LNCaP clone FGC (cell line): Measurements from ENCODE around the gene SH3YL1.

Experiments
- DNase-seq: peaks from one replicate; pipeline ENCODE4 v3.0.0-alpha.2; 2011; ENCODE audit warnings: low read depth
- H3K4me3 ChIP-seq: 2 replicates; pipeline ENCODE4 v1.5.1; 2011; ENCODE audit warnings: mild to moderate bottlenecking, low read depth, low read length, control low read depth
- TF ChIP-seq, protein P1 (sequence below): IDR thresholded peaks from 2 replicates; pipeline ENCODE4 v1.5.1; 2012; ENCODE audit warnings: mild to moderate bottlenecking; ENCODE audit not compliant: control insufficient read depth, insufficient read depth; ENCODE audit errors: extremely low read depth

SH3YL1 gene

GRCh38 chr2:201648-202433, 62.0 kb downstream of the SH3YL1 start:
- H3K4me3 ChIP-seq, result no peak overlapping the region
- no peak for DNase-seq
- TF ChIP-seq, protein P1, sequence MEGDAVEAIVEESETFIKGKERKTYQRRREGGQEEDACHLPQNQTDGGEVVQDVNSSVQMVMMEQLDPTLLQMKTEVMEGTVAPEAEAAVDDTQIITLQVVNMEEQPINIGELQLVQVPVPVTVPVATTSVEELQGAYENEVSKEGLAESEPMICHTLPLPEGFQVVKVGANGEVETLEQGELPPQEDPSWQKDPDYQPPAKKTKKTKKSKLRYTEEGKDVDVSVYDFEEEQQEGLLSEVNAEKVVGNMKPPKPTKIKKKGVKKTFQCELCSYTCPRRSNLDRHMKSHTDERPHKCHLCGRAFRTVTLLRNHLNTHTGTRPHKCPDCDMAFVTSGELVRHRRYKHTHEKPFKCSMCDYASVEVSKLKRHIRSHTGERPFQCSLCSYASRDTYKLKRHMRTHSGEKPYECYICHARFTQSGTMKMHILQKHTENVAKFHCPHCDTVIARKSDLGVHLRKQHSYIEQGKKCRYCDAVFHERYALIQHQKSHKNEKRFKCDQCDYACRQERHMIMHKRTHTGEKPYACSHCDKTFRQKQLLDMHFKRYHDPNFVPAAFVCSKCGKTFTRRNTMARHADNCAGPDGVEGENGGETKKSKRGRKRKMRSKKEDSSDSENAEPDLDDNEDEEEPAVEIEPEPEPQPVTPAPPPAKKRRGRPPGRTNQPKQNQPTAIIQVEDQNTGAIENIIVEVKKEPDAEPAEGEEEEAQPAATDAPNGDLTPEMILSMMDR, result no peak

DNA sequence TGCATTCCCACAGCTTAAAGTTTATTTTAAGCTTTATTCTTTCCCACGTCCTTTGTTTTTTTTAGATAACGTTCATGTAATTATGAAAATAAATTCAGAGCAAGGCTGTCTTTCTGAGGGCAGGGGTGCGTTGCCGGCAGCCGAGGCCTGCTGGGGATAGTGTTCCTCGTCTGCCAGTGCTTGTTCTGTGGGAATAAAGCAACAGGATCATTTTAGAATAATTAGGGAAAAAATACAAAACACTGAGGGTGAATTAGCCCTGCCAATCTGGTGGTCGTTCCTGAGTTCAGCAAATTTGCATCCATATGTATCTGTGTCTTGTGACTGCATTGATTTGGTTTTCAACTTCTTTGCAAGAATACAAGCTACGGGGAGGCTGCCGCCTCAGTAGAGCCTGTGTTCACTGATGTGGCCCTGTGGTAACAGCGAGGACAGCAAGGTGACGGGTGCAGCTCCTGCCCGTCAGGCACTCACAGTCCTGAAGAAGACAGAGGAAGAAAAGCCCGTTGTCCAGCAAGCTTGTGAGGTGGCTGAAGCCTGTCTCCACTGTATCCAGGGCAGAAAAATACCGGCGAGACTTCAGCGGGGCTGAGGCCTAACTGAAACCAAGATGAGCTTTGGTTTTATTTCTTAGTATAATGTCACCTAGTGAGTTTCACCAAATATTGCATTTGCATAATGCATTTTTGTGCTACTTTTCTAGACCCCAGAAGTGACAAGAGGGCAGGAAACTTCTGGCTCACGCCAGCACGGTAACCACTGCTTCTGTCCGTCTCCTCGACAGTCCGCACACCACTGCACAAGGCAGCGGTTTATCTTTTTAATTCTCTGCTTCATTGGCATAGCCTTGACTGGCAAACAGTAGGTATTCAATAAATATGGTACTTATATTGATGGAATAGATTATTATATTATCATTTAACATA, 64.5 kb downstream of the SH3YL1 start:
- no peak for DNase-seq
- TF ChIP-seq, protein P1, result no peak

DNA sequence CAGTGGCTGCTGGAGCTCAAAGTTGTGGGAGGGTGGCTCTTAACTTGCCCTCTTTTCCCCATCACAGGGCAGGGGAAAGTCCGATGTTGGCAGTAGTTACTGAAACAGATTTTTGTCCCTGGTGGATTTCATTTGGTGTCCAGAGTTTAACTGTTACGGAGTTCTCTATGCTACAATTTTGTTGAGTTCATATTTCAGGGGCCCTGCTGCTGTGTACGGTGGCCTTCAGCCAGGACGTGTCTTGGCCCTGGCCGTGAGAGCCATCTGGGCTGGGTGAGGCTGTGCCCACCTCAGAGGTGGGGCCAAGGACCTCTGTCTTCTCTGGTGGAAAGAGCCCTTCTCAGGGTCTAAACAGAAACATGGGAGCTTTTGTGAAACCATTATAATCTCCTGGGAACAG, 67.4 kb downstream of the SH3YL1 start:
- TF ChIP-seq, protein P1, result no peak
- DNase-seq, result no peak
- H3K4me3 ChIP-seq, result no peak overlapping the region

More for the DNA sequence above, 64.5 kb downstream of the SH3YL1 start:
- no peak overlapping the region for H3K4me3 ChIP-seq

DNA sequence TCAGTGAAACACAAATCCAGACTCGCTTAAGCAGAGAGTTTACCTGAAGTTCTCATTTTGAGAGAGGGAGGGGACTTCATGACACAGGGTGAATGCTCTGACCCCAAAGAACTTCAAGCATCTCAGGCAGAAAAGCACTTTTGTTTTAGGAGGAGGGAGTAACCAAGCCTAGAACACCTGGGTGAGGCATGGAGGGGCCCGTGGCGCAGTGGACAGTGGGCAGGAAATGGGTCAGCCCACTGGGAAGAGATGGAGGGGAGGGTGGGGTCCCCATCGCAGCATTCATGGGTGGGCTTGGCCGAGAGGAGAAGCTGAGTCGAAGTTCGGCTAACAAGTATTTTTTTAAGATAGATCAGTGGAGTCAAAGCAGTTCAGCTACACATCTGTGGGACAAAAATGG, 67.9 kb downstream of the SH3YL1 start:
- no peak for DNase-seq
- TF ChIP-seq, protein P1, result no peak
- no peak overlapping the region for H3K4me3 ChIP-seq

- TF ChIP-seq, protein P1, result no peak
- no peak overlapping the region for H3K4me3 ChIP-seq
- no peak for DNase-seq
Observed at GRCh38 chr2:193141-193671, 70.6 kb downstream of the SH3YL1 start.

GRCh38 chr2:191311-192190, 72.3 kb downstream of the SH3YL1 start:
- DNase-seq, result no peak
- TF ChIP-seq, protein P1, result no peak
- no peak overlapping the region for H3K4me3 ChIP-seq
